K562 (cell line): ENCODE data around the gene PITPNC1. TPM values are rescaled to one million over a fixed set of nuclear protein-coding genes. Genes with fewer than 3 reads are reported as not detected.
A peak's percentile ranks its signal among the peaks of the same experiment; 100 is the strongest.
"Not testable (repeated sequence)": the region's sequence is repeated elsewhere in the genome, so short reads cannot be mapped to it uniquely, and the experiment has no call there.

Experiments
- ATAC-seq: fragments of 200-7000 bp; cut with Tn5 transposase; 3 replicates; pipeline ENCODE4 v1.9.1; 2020; ENCODE audit warnings: moderate library complexity
- BruUV-seq: library from RNA; stranded (reverse); fragments of 400-500 nt; replicated peaks from 2 replicates; lab custom pipeline; 2021; lab: Mats Ljungman, UMichigan
- CTCF ChIA-PET: fragments of 300-600 bp; formaldehyde crosslinking; extraction: SDS; loops from one replicate; lab custom pipeline; 2021; ENCODE audit warnings: low intra/inter-chr PET ratio; lab: Yijun Ruan, JAX
- POLR2A ChIA-PET: fragments of 300-600, 350-650 bp; sonication (Branson Sonifier 250); formaldehyde crosslinking; extraction: SDS; loops from one replicate; lab custom pipeline; 2021; ENCODE audit warnings: antibody characterized with exemption, inconsistent platforms; lab: Yijun Ruan, JAX
- DNase-seq, 4 experiments: peaks; one replicate each; pipeline versions ENCODE4 v3.0.0 to v3.0.0-alpha.2; 2011 to 2018; ENCODE audit warnings: low spot score in 3 of 4, mixed read lengths in 3 of 4; ENCODE audit errors: extremely low read depth in 1 of 4
- FAIRE-seq: peaks from 2 replicates; lab custom pipeline; 2011; peaks lifted over from hg19 to GRCh38; lab: Jason Lieb, UNC
- H2AFZ ChIP-seq: 2 replicates; pipeline ENCODE4 v1.6.0; 2011; ENCODE audit warnings: low read depth, low read length, control low read depth, inconsistent platforms
- H3K27ac ChIP-seq: fragments of 200-600 bp; 3 replicates; pipeline ENCODE4 v1.8.0; 2011; ENCODE audit warnings: low read depth, mild to moderate bottlenecking, control low read depth, inconsistent platforms, low read length, moderate library complexity, mixed read lengths; ENCODE audit errors: extremely low read depth
- H3K27me3 ChIP-seq, 2 experiments: fragments of 300-600 bp in 1 of 2; 2 replicates in 1 of 2; 3 replicates in 1 of 2; pipeline versions ENCODE4 v1.6.0 to v1.8.0; 2011; ENCODE audit warnings: inconsistent platforms in 2 of 2, low read length in 2 of 2, mild to moderate bottlenecking in 1 of 2, mixed read lengths in 1 of 2, moderate library complexity in 1 of 2; ENCODE audit not compliant: control insufficient read depth in 2 of 2, insufficient read depth in 2 of 2
- H3K36me3 ChIP-seq: fragments of 300-600 bp; 3 replicates; pipeline ENCODE4 v1.8.0; 2011; ENCODE audit warnings: mild to moderate bottlenecking, low read length, inconsistent platforms; ENCODE audit not compliant: control insufficient read depth, insufficient read depth
- H3K4me1 ChIP-seq, 2 experiments: fragments of 200-600 bp in 1 of 2; replicated peaks in 1 of 2; 2 replicates in 1 of 2; 3 replicates in 1 of 2; pipeline versions ENCODE4 v1.5.1 to v1.8.0; 2011; ENCODE audit warnings: inconsistent platforms in 2 of 2, low read length in 2 of 2, mild to moderate bottlenecking in 1 of 2, mixed read lengths in 1 of 2, moderate library complexity in 1 of 2; ENCODE audit not compliant: control insufficient read depth in 2 of 2, insufficient read depth in 2 of 2
- H3K4me2 ChIP-seq: 2 replicates; pipeline ENCODE4 v1.6.1; 2011; ENCODE audit warnings: low read length, control low read depth, inconsistent platforms, mixed read lengths; ENCODE audit not compliant: insufficient read depth
- H3K4me3 ChIP-seq: fragments of 200-600 bp; sonication (generic), shearing (Covaris generic); 2 replicates; pipeline ENCODE4 v1.5.1; 2016; ENCODE audit warnings: control low read depth, inconsistent platforms
- H3K79me2 ChIP-seq: fragments of 200-600 bp; 3 replicates; pipeline ENCODE4 v1.8.0; 2011; ENCODE audit warnings: low read length, inconsistent platforms; ENCODE audit not compliant: control insufficient read depth, insufficient read depth
- H3K9ac ChIP-seq, 2 experiments: 2 replicates each; pipeline versions ENCODE4 v1.6.0 to v1.6.1; 2011; ENCODE audit warnings: low read depth in 2 of 2, low read length in 2 of 2, control low read depth in 1 of 2, inconsistent platforms in 1 of 2, mild to moderate bottlenecking in 1 of 2, mixed read lengths in 1 of 2; ENCODE audit not compliant: insufficient read depth in 1 of 2
- H3K9me1 ChIP-seq: one replicate; pipeline ENCODE4 v1.6.0; 2011; ENCODE audit warnings: inconsistent platforms, mild to moderate bottlenecking, low read length, moderate library complexity; ENCODE audit not compliant: control insufficient read depth, insufficient read depth
- H3K9me3 ChIP-seq: replicated peaks from 2 replicates; pipeline ENCODE4 v1.5.1; 2011; ENCODE audit warnings: low read depth, low read length, inconsistent platforms; ENCODE audit not compliant: control insufficient read depth, insufficient read depth
- H4K20me1 ChIP-seq: replicated peaks from 2 replicates; pipeline ENCODE4 v1.6.1; 2011; ENCODE audit warnings: low read length, inconsistent platforms, mixed read lengths; ENCODE audit not compliant: control insufficient read depth, insufficient read depth
- CSDE1 ChIP-seq, 2 experiments: fragments of 450-650 bp; IDR thresholded peaks; 2 replicates each; pipeline ENCODE4 v1.6.1; 2016; ENCODE audit warnings: mild to moderate bottlenecking in 1 of 2
- E2F5 ChIP-seq: sonication (generic); formaldehyde crosslinking; IDR thresholded peaks from 2 replicates; pipeline ENCODE4 v1.8.0; 2022; ENCODE audit warnings: mild to moderate bottlenecking, missing genetic modification reagents
- KAT7 ChIP-seq: sonication (generic); formaldehyde crosslinking; IDR thresholded peaks from 2 replicates; pipeline ENCODE4 v1.8.0; 2022; ENCODE audit warnings: missing genetic modification reagents, mild to moderate bottlenecking, borderline replicate concordance
- MYC ChIP-seq, 2 experiments: fragments of 250-450 bp in 1 of 2; sonication (Bioruptor Pico) in 1 of 2; IDR thresholded peaks; 2 replicates each; pipeline versions ENCODE4 v1.5.1 to v1.6.1; 2012 to 2021; ENCODE audit warnings: low read depth in 2 of 2, borderline replicate concordance in 1 of 2, improper control_type of control experiment in 1 of 2, low read length in 1 of 2, mild to moderate bottlenecking in 1 of 2, moderate library complexity in 1 of 2
- NCOA4 ChIP-seq: fragments of 450-650 bp; IDR thresholded peaks from 2 replicates; pipeline ENCODE4 v1.6.1; 2018; ENCODE audit warnings: mild to moderate bottlenecking; ENCODE audit not compliant: partially characterized antibody
- PBX2 ChIP-seq, 2 experiments: IDR thresholded peaks in 1 of 2; conservative IDR thresholded peaks in 1 of 2; 2 replicates each; pipeline ENCODE4 v1.6.1; 2016; ENCODE audit warnings: low read depth in 2 of 2, mild to moderate bottlenecking in 1 of 2, missing compliant biosample characterization in 1 of 2, missing genetic modification characterization in 1 of 2, moderate library complexity in 1 of 2
- PKNOX1 ChIP-seq: fragments of 450-650 bp; IDR thresholded peaks from 2 replicates; pipeline ENCODE4 v1.6.1; 2016
- SMARCB1 ChIP-seq: IDR thresholded peaks from 2 replicates; pipeline ENCODE4 v1.6.1; 2011; ENCODE audit warnings: improper control_type of control experiment, low read depth; ENCODE audit not compliant: insufficient read length
- WGBS: fragments of 100-300 bp; shearing (Covaris generic); methylation state at CpG from one replicate; pipeline ENCODE4 v1.1.6; 2016; ENCODE audit warnings: low coverage, mixed read lengths; ENCODE audit not compliant: insufficient coverage; ENCODE audit errors: missing lambda C conversion rate; 5-methylcytosine and 5-hydroxymethylcytosine counted together
- in situ Hi-C: fragments of 300-500 bp; cut with MboI; formaldehyde crosslinking; loops from 4 replicates; pipeline ENCODE4 v1.15.0; 2018; ENCODE audit warnings: inconsistent platforms, mixed read lengths
- intact Hi-C: fragments of 100-400 bp; cut with micrococcal nuclease; formaldehyde crosslinking; loops from 2 replicates; pipeline ENCODE4 v1.14.2; 2022
- polyA plus RNA-seq, 8 experiments: library from polyadenylated mRNA; depleted of rRNA in 4 of 8; stranded (reverse) in 5 of 8; unstranded in 3 of 8; fragments of >200 nt; fragmentation: Nextera tagmentation in 2 of 8; fragmentation: Illumina TruSeq in 1 of 8; extraction: Ambion mirVana in 2 of 8; extraction: Trizol in 1 of 8; gene quantifications; 2 replicates each; pipeline versions ENCODE4 v1.2.1 to v1.2.3, GENCODE V29; 2011 to 2014; ENCODE audit warnings: inconsistent platforms in 1 of 8, missing spikeins in 1 of 8
- total RNA-seq, 7 experiments: library from RNA; depleted of rRNA in 6 of 7; stranded (reverse); fragments of >200 nt in 6 of 7; fragmentation: Illumina TruSeq in 2 of 7; extraction: Trizol in 2 of 7; gene quantifications; 2 replicates each; pipeline versions ENCODE4 v1.2.1 to v1.2.3, GENCODE V29; 2011 to 2021; ENCODE audit warnings: low replicate concordance in 1 of 7
- TF ChIP-seq, protein P1 (sequence below): sonication (generic); formaldehyde crosslinking; IDR thresholded peaks from 2 replicates; pipeline ENCODE4 v1.4.0; 2020; ENCODE audit warnings: mild to moderate bottlenecking, missing genetic modification reagents

PITPNC1 gene
- total and polyA plus RNA-seq, 9 of the 15 experiments (the other 6 are each of a cell fraction or from before 2014, with no cell fraction given) = 0.11 to 1.1 (median 0.65) TPM

DNA sequence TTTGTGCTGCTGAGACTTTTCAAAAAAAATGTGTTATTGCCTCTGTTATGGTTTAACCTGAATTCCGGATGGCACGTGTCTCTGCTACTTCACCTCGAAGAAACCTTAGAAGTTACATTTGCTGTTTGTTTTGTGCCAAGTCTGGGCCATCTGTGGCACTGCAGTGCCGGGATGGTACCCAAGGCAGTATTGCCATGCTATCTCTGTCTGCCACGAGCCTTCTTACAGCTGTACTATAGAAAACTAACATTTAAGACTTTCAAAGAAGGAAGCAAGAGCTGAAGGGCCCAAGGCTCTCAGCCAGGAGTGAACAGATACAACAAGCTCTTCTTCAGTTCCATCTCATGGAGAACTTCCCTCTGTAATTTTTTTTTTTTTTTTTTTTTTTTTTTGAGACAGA, 267.0 kb downstream of the PITPNC1 start (continued):
- TF ChIP-seq MYC (IDR thresholded peaks at IDR 0.05; ENCODE audit: low read depth, low read length) (no peak), MYC (CRISPR knock-in tag; IDR thresholded peaks at IDR 0.05; ENCODE audit: borderline replicate concordance, low read depth) (no peak), CSDE1 (IDR thresholded peaks at IDR 0.05) (no peak), NCOA4 (no peak), E2F5 (no peak), KAT7 (CRISPR knock-in tag) (no peak), SMARCB1 (no peak)
- TF ChIP-seq, protein P1, sequence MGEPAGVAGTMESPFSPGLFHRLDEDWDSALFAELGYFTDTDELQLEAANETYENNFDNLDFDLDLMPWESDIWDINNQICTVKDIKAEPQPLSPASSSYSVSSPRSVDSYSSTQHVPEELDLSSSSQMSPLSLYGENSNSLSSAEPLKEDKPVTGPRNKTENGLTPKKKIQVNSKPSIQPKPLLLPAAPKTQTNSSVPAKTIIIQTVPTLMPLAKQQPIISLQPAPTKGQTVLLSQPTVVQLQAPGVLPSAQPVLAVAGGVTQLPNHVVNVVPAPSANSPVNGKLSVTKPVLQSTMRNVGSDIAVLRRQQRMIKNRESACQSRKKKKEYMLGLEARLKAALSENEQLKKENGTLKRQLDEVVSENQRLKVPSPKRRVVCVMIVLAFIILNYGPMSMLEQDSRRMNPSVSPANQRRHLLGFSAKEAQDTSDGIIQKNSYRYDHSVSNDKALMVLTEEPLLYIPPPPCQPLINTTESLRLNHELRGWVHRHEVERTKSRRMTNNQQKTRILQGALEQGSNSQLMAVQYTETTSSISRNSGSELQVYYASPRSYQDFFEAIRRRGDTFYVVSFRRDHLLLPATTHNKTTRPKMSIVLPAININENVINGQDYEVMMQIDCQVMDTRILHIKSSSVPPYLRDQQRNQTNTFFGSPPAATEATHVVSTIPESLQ (CRISPR knock-in tag) = no peak

GRCh38 chr17:67645195-67645594, 268.1 kb downstream of the PITPNC1 start:
- H3K27me3 ChIP-seq = peaks cover 21 to 41% of the 10 kb centered on the region in 2 experiments
- H3K4me1 ChIP-seq; H3K9me3 ChIP-seq; FAIRE-seq; H2AFZ ChIP-seq; in situ Hi-C loops; H4K20me1 ChIP-seq; H3K9me1 ChIP-seq; H3K79me2 ChIP-seq; H3K9ac ChIP-seq; BruUV-seq; H3K4me2 ChIP-seq; H3K27ac ChIP-seq; ATAC-seq; H3K36me3 ChIP-seq; CTCF ChIA-PET; intact Hi-C loops; H3K4me3 ChIP-seq; DNase-seq; TF ChIP-seq PBX2 (CRISPR knock-in tag; IDR thresholded peaks at IDR 0.05; ENCODE audit: low read depth): not testable (repeated sequence)
- POLR2A ChIA-PET = interaction anchor here (0.5 to 1.0 kb wide), 2 partner anchors 10 to 653 kb away, joined by 3 to 5 read pairs; no protein-coding TSS in a partner anchor
- peak; percentile 76 for TF ChIP-seq PKNOX1
- TF ChIP-seq PBX2 (tag; conservative IDR thresholded peaks at IDR 0.05; ENCODE audit: low read depth) = 0 out of 2 replicates have a peak, but pooled peaks have one; percentile 7
- 4% methylated on average over 3 of the region's 8 CpGs for WGBS
